H1 (cell line): ENCODE data around the gene FUNDC1. TPM values are rescaled to one million over a fixed set of nuclear protein-coding genes. Genes with fewer than 3 reads are reported as not detected.
A peak's percentile ranks its signal among the peaks of the same experiment; 100 is the strongest.

Source experiments
- CTCF ChIA-PET: fragments of 300-600 bp; sonication (Branson Sonifier 250); formaldehyde crosslinking; loops from one replicate; lab custom pipeline; 2021; ENCODE audit not compliant: partially characterized antibody; lab: Charles Lee
- POLR2A ChIA-PET: fragments of 300-600 bp; sonication (Branson Sonifier 250); formaldehyde crosslinking; loops from one replicate; lab custom pipeline; 2021; ENCODE audit warnings: inconsistent platforms; ENCODE audit not compliant: partially characterized antibody; lab: Charles Lee
- DNase-seq, 2 experiments: peaks; one replicate each; pipeline versions ENCODE4 v3.0.0 to v3.0.0-alpha.2; 2010 to 2022; ENCODE audit warnings: low spot score in 2 of 2, low read depth in 1 of 2, mixed read lengths in 1 of 2
- FAIRE-seq: peaks from 2 replicates; lab custom pipeline; 2011; peaks lifted over from hg19 to GRCh38; lab: Jason Lieb, UNC
- H2AFZ ChIP-seq: 2 replicates; pipeline ENCODE4 v1.8.1; 2012; ENCODE audit warnings: low read length, inconsistent platforms
- H2AK5ac ChIP-seq: 2 replicates; pipeline ENCODE4 v1.6.1; 2013; ENCODE audit warnings: low read depth, low read length
- H2BK120ac ChIP-seq: replicated peaks from 2 replicates; pipeline ENCODE3; 2013; ENCODE audit warnings: low read depth, low read length, inconsistent platforms
- H2BK12ac ChIP-seq: 2 replicates; pipeline ENCODE4 v1.6.1; 2013; ENCODE audit warnings: low read depth, low read length
- H2BK15ac ChIP-seq: 2 replicates; pipeline ENCODE4 v1.6.1; 2013; ENCODE audit warnings: low read length
- H2BK20ac ChIP-seq: 2 replicates; pipeline ENCODE4 v1.6.1; 2013; ENCODE audit warnings: low read length
- H2BK5ac ChIP-seq: 2 replicates; pipeline ENCODE4 v1.6.1; 2013; ENCODE audit warnings: low read depth, low read length
- H3K14ac ChIP-seq: 2 replicates; pipeline ENCODE4 v1.6.1; 2013; ENCODE audit warnings: inconsistent platforms; ENCODE audit not compliant: insufficient read length
- H3K18ac ChIP-seq: 2 replicates; pipeline ENCODE4 v1.6.1; 2013; ENCODE audit warnings: low read length; ENCODE audit errors: extremely low read depth
- H3K23ac ChIP-seq: 2 replicates; pipeline ENCODE4 v1.6.1; 2013; ENCODE audit warnings: inconsistent platforms; ENCODE audit not compliant: insufficient read length
- H3K23me2 ChIP-seq: 2 replicates; pipeline ENCODE4 v1.6.1; 2013; ENCODE audit warnings: low read depth, low read length
- H3K27ac ChIP-seq: 2 replicates; pipeline ENCODE4 v1.6.1; 2011; ENCODE audit warnings: low read depth, low read length, inconsistent platforms
- H3K27me3 ChIP-seq, 4 experiments: replicated peaks in 1 of 4; 1 replicate in 1 of 4; 2 replicates in 3 of 4; pipeline versions ENCODE4 v1.6.1 to v1.8.1; 2011 to 2013; ENCODE audit warnings: low read length in 3 of 4, mild to moderate bottlenecking in 3 of 4, inconsistent platforms in 2 of 4, mixed read lengths in 2 of 4, moderate library complexity in 1 of 4; ENCODE audit not compliant: control insufficient read depth in 3 of 4, insufficient read depth in 3 of 4; ENCODE audit errors: extremely low read depth in 1 of 4
- H3K36me3 ChIP-seq, 4 experiments: 2 replicates each; pipeline versions ENCODE4 v1.6.1 to v1.8.1; 2011 to 2013; ENCODE audit warnings: mild to moderate bottlenecking in 4 of 4, low read length in 3 of 4, moderate library complexity in 2 of 4, control low read depth in 1 of 4, inconsistent platforms in 1 of 4; ENCODE audit not compliant: insufficient read depth in 4 of 4, control insufficient read depth in 2 of 4
- H3K4ac ChIP-seq: replicated peaks from 2 replicates; pipeline ENCODE3; 2013; ENCODE audit warnings: low read length, low read depth, mixed read lengths, inconsistent platforms; ENCODE audit not compliant: insufficient read length
- H3K4me1 ChIP-seq, 4 experiments: replicated peaks in 1 of 4; 1 replicate in 1 of 4; 2 replicates in 3 of 4; pipeline versions ENCODE4 v1.6.1 to v1.8.1; 2011 to 2013; ENCODE audit warnings: low read length in 3 of 4, inconsistent platforms in 2 of 4, mixed read lengths in 1 of 4; ENCODE audit not compliant: insufficient read depth in 4 of 4, control insufficient read depth in 3 of 4
- H3K4me2 ChIP-seq, 2 experiments: 2 replicates each; pipeline versions ENCODE4 v1.6.1 to v1.8.1; 2011 to 2013; ENCODE audit warnings: low read depth in 2 of 2, low read length in 2 of 2, control low read depth in 1 of 2, inconsistent platforms in 1 of 2, mild to moderate bottlenecking in 1 of 2; ENCODE audit not compliant: insufficient read depth in 1 of 2
- H3K4me3 ChIP-seq, 4 experiments: fragments of 200-600, 300-600 bp in 1 of 4; sonication (generic), shearing (Covaris generic), sonication (Bioruptor Twin) in 1 of 4; 2 replicates each; pipeline versions ENCODE4 v1.5.1 to v1.8.1; 2011 to 2016; ENCODE audit warnings: low read length in 4 of 4, low read depth in 3 of 4, control low read depth in 2 of 4, inconsistent platforms in 2 of 4, mild to moderate bottlenecking in 2 of 4, mixed read lengths in 1 of 4, moderate library complexity in 1 of 4; ENCODE audit not compliant: insufficient read depth in 2 of 4; ENCODE audit errors: extremely low read depth in 1 of 4
- H3K56ac ChIP-seq: replicated peaks from 2 replicates; pipeline ENCODE3; 2013; ENCODE audit warnings: low read depth, mild to moderate bottlenecking, mixed read lengths, low read length, inconsistent platforms; ENCODE audit not compliant: insufficient read length
- H3K79me1 ChIP-seq: 2 replicates; pipeline ENCODE4 v1.6.1; 2013; ENCODE audit warnings: low read depth, low read length, control low read depth
- H3K79me2 ChIP-seq, 2 experiments: 2 replicates each; pipeline versions ENCODE4 v1.6.1 to v1.8.1; 2012 to 2013; ENCODE audit warnings: low read length in 2 of 2, mild to moderate bottlenecking in 2 of 2, inconsistent platforms in 1 of 2; ENCODE audit not compliant: insufficient read depth in 2 of 2, control insufficient read depth in 1 of 2
- H3K9ac ChIP-seq, 4 experiments: replicated peaks in 1 of 4; 1 replicate in 1 of 4; 2 replicates in 3 of 4; pipeline versions ENCODE4 v1.6.1 to v1.8.1; 2011 to 2013; ENCODE audit warnings: low read depth in 3 of 4, low read length in 3 of 4, control low read depth in 2 of 4, mild to moderate bottlenecking in 2 of 4, moderate library complexity in 2 of 4, inconsistent platforms in 1 of 4; ENCODE audit errors: extremely low read depth in 1 of 4
- H3K9me3 ChIP-seq, 2 experiments: 2 replicates each; pipeline versions ENCODE4 v1.6.1 to v1.8.1; 2012 to 2013; ENCODE audit warnings: mild to moderate bottlenecking in 2 of 2, moderate library complexity in 2 of 2, control low read depth in 1 of 2, inconsistent platforms in 1 of 2, low read depth in 1 of 2, low read length in 1 of 2, mixed read lengths in 1 of 2; ENCODE audit not compliant: insufficient read depth in 2 of 2
- H4K20me1 ChIP-seq, 2 experiments: replicated peaks in 1 of 2; 2 replicates each; pipeline versions ENCODE3 to v1.8.1; 2011 to 2013; ENCODE audit warnings: inconsistent platforms in 2 of 2, low read length in 2 of 2, mild to moderate bottlenecking in 1 of 2; ENCODE audit not compliant: insufficient read depth in 2 of 2, control insufficient read depth in 1 of 2
- H4K5ac ChIP-seq: 2 replicates; pipeline ENCODE4 v1.6.1; 2013; ENCODE audit warnings: low read length, low read depth, mixed read lengths, inconsistent platforms; ENCODE audit not compliant: insufficient read length
- H4K8ac ChIP-seq: 2 replicates; pipeline ENCODE4 v1.8.0; 2013; ENCODE audit warnings: mild to moderate bottlenecking, moderate library complexity, low read length, inconsistent platforms; ENCODE audit not compliant: insufficient read depth; ENCODE audit errors: extremely low read depth
- H4K91ac ChIP-seq: replicated peaks from 2 replicates; pipeline ENCODE3; 2013; ENCODE audit warnings: low read length, mixed read lengths, inconsistent platforms; ENCODE audit not compliant: insufficient read length
- BACH1 ChIP-seq: IDR thresholded peaks from 2 replicates; pipeline ENCODE4 v1.6.1; 2012; ENCODE audit warnings: low read length, improper control_type of control experiment
- SIN3A ChIP-seq, 2 experiments: IDR thresholded peaks in 1 of 2; conservative IDR thresholded peaks in 1 of 2; 2 replicates each; pipeline ENCODE4 v1.6.1; 2011 to 2012; ENCODE audit warnings: low read length in 2 of 2, improper control_type of control experiment in 1 of 2, low read depth in 1 of 2, mild to moderate bottlenecking in 1 of 2
- WGBS, 2 experiments: shearing (Covaris generic) in 1 of 2; methylation state at CpG; one replicate each; pipeline versions ENCODE4 v1.1.6 to v1.1.7; 2013 to 2015; ENCODE audit warnings: low lambda C conversion rate in 2 of 2, mixed read lengths in 2 of 2, inconsistent platforms in 1 of 2, low coverage in 1 of 2, missing lambda C conversion rate in 1 of 2; ENCODE audit not compliant: insufficient replicate concordance in 2 of 2, insufficient coverage in 1 of 2, insufficient read length in 1 of 2; ENCODE audit errors: extremely low coverage in 1 of 2, missing lambda C conversion rate in 1 of 2; 5-methylcytosine and 5-hydroxymethylcytosine counted together
- polyA plus RNA-seq, 7 experiments: library from polyadenylated mRNA; depleted of rRNA in 3 of 7; stranded (reverse) in 5 of 7; unstranded in 2 of 7; fragments of >200 nt in 5 of 7; fragments of 200-250 nt in 2 of 7; gene quantifications; 1 replicate in 5 of 7; 2 replicates in 1 of 7; 4 replicates in 1 of 7; pipeline versions ENCODE4 v1.2.1 to v1.2.3, GENCODE V29; 2011 to 2013; ENCODE audit warnings: missing spikeins in 2 of 7, mixed read lengths in 2 of 7
- total RNA-seq: library from RNA; stranded (reverse); fragmentation: NEBNext Ultra II Directional; extraction: Animal tissue kit (Norgen Biotek cat#: 25700); gene quantifications from 2 replicates; pipeline ENCODE4 v1.2.1, GENCODE V29; 2021

The FUNDC1 gene
- total and polyA plus RNA-seq, 2 of the 8 experiments (the other 6 are each of a cell fraction or from before 2014, with no cell fraction given): 13.7 to 24.1 TPM

DNA sequence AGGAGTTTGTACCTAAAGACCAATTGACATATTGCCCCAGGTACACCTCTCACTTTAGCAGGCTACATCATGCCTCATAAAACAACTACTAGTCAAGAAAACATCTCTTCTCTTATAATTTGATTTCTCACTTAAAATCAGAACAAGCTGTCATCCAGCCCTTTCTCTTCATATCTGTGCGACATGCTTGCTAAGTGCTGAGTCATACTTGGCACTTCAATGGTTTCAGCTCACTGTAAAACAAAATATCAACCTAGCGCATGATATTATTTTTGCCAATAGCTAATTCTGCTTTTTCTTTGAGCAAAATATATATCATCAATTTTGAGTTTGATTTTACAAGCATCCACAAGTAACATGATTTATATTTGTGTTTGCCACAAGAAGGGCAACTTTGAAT, 27.9 kb upstream of the FUNDC1 start:
- Histone ChIP-seq H3K27ac (no peak overlapping the region), H3K23me2 (no peaks in the 10 kb centered on the region), H3K18ac (no peak overlapping the region), H3K9ac (no peak overlapping the region), H2BK20ac (no peak overlapping the region), H4K91ac (no peak overlapping the region), H3K79me2 (no peaks in the 10 kb centered on the region), H3K4me3 (no peak overlapping the region), H4K8ac (no peak overlapping the region), H3K14ac (no peak overlapping the region), H3K4me2 (no peak overlapping the region), H3K56ac (no peak overlapping the region), H4K20me1 (no peaks in the 10 kb centered on the region), H3K9me3 (no peaks in the 10 kb centered on the region), H3K4ac (no peak overlapping the region), H3K23ac (no peak overlapping the region), H2BK120ac (no peak overlapping the region), H4K5ac (no peak overlapping the region), H2AK5ac (no peak overlapping the region), H3K27me3 (no peaks in the 10 kb centered on the region), H2BK12ac (no peak overlapping the region), H3K4me1 (no peaks in the 10 kb centered on the region), H3K36me3 (no peaks in the 10 kb centered on the region), H3K79me1 (no peaks in the 10 kb centered on the region), H2BK15ac (no peak overlapping the region), H2AFZ (no peak overlapping the region), H2BK5ac (no peak overlapping the region)
- TF ChIP-seq BACH1: peak; percentile 19; the same call in 1 of the 2 replicates
- no peak for TF ChIP-seq SIN3A (conservative IDR thresholded peaks at IDR 0.05 in 1 of 2, IDR thresholded peaks at IDR 0.05 in 1 of 2; ENCODE audit: low read depth in 1 of 2, low read length in 2 of 2)
- ChIA-PET POLR2A (no interaction called here), CTCF (no interaction called here)
- no peak for DNase-seq
- FAIRE-seq: no peak
- WGBS, 2 experiments: 92% methylated on average over 2 of the region's 2 CpGs; no CpG with 5 or more reads in 1 of the 2 experiments
